Ecto neural progenitor cell (in vitro differentiated cells): Measurements from ENCODE around the gene INAFM2.
A peak's percentile ranks its signal among the peaks of the same experiment; 100 is the strongest.

Experiments used
- DNase-seq: peaks from one replicate; pipeline ENCODE4 v3.0.0-alpha.2; 2018; ENCODE audit warnings: low spot score

The INAFM2 gene

DNA sequence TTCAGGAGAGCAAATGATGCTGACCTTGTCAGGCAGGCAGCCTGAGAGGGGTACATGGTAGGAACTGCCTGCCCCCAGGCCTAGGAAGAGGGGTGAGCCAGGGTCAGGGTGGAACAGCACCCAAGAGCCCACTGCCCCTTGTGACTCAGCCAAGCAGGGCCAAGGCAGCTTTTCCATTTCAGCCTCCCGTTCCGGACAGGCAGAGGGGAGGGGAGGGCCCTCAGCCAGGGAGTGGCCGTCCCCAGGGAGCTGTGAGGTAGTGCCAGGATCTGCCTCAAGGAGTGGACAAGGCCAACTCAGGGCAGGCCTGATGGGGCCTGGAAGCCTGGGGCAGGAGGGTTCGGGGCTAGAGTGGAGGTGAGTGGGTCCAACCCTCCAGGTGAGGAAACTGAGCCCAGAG is 35.5 kb upstream of the INAFM2 start:
- DNase-seq = no peak

DNA sequence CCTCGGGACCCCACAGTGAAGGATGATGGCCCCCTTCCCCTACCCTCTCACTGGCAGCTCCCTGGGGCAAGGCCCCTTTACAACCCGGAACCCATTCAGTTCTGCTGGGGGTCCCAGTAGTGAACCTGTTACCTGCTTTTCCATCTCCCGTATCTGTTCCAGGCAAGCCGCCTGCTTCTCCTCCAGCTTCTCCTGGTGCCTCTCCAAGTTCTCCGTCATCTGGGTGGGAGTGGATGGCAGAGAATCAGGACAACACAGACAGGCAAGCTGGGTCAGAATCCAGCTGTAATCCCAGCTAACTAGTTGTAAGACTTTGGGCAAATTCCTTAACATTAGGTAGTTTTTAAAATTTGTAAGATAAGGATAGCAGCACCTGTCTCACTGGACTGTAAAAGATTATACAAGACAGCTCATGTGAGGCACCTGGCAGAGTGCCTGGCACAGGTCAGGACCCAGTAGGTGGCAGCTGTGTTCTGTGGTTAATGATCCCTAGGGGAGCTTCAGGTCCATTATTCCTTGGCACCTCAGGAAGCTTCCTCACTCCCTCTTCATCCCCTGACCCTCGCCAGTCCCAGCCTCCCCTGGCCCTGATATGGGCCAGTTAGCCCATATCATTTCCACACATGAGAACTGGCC is 34.2 kb upstream of the INAFM2 start:
- DNase-seq = no peak

DNA sequence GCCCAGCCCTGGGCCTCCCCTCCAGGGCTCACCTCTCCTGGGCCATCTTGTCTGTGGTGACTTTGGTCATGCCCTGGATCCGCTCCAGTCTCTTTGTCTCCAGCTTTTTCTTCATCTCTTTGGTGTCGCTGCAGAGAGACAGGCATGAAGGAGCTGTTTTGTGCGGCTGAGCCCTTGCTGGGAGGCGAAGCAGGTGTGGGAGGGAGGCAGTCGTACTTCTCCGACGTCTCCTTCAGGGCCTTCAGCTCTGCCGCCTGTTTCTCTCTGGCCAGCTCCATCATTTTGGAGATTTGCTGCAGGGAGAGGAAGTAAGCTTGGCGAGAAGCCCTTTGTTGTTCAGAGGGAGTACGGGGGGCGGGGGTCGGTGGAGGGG is 33.0 kb upstream of the INAFM2 start:
- DNase-seq = no peak

DNA sequence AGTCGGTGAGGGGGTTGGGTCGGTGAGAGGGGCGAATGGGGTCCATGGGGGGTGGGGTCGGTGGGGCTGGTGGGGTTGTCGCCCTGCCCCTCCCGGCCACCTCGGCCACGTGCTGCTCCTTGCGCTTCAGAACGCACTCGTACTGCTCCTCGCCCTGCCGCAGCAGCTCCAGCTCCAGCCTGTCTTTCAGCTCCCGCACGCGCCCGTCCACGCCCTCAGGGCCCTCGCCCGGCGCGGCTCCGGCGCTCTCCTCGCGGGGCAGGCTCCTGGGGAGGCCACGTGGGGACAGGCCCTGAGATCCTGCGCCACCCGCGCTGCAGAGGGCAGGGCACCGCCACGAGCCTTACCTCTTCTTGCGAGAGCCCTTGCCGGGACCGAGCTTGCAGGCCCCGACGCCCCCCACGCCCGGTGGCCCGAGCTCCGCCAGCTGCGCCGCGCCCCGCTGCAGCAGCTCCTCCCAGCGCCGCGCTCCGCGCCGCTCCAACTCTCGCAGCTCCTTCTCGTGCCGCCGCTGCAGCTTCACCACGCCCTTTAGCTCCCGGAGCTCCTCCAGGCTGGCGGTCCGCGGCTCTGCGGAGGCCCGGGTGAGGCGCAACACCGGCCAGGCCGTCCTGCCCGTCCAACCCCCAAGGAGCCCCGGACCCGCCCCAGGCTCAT is 32.4 kb upstream of the INAFM2 start:
- peak; percentile 84 for DNase-seq

DNA sequence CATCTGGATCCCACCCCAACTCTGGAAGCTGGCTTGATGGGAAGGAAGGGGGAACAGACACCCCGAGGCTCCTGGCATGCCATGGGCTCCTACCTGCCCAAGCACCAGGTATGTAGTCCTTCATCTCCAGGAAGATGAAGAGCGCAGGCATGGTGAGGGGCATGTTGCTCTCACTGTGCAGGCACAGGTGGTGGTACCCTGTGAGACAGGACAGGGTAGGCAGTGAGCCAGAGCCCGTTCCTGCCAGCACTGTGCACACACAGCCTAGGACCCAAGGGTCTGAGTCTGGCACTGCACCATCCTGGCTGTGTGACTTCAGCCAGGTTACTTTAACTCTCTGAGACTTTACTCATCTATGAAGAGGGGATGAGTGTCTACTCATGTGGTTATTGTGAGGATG is 31.2 kb upstream of the INAFM2 start:
- DNase-seq = no peak

DNA sequence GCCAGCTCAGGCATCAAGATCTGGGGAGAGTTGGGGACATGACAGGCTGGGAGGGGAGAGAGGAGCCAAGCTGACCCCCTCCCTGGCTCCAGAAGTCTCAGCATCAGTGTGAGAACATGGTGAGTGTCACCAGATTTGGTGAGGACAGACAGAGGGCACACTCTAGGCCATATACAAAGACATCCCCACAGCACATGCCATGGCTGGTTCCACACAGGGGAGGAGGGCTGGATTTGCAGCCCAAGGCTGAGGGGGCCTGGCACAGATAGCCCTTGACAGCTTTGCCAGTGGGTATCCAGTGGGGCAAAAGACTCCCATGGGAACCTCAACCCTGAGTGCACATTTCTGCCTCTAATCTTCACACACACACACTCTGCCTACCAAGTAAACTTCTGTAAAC is 30.5 kb upstream of the INAFM2 start:
- DNase-seq = no peak

DNA sequence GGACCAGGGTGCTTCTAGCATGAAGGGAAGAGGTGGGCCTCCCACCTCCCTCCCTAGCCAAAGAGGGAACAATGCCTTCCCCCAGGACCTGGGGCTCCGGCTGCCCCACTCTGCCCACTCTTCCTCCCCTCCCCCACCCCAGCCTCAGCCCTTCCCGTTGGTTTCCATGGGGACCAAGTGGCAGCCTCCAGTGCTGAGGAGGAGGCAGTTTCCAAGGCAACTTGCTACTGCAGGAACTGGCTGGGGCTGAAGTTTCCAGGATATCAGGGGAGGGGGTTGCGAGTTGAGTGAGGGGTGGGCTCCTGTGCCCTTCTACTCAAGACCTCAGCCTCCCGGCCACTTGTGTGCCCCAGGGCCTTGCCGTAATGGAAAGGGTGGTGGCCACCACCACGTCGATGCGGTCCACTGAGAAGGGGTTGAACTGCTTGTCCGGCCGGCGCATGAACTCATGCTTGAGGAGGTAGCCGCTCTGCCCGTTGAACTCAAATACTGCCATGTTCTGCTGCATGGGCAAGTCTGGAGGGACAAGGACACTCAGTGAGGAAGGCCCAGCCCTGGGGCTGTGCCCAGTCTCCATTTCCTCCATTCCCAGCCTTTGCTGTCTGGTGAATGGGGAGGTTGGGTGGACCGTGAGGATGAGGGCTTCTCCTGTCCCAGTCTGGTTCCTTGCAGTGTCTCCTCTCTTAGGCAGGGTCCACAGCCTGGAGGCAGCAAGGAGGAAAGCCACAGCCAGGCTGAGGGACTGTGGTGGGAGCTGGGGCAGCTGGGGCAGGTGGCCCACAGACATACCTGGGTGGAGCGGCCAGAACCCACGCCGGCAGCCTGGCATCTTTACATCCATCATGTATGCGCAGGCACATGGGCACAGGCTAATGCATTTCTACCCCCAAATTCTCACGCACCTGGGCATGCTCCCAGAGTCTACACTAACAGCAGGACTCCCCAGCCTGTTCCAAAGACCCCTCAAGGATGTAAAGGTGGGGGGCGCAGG is 29.3 kb upstream of the INAFM2 start:
- peak; percentile 75 for DNase-seq

DNA sequence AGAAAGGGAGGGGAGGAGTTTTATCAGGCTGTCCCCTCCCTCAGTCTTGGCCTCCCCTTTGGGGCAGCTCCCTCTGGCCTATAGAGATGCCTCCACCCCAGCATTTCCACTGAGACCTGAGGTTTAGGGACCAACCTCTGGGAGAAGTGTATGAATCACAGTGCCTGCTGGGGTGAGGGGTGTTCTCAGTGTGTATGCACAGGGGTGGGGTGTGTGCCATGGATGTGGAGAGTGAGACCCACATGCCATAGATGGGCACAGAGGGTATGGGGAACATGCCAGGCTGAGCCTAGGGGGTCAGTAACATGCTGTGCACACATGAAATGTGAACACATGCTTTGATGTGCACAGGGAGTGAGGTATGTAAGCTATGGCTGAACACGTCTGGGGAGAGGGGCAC is 28.2 kb upstream of the INAFM2 start:
- no peak for DNase-seq

DNA sequence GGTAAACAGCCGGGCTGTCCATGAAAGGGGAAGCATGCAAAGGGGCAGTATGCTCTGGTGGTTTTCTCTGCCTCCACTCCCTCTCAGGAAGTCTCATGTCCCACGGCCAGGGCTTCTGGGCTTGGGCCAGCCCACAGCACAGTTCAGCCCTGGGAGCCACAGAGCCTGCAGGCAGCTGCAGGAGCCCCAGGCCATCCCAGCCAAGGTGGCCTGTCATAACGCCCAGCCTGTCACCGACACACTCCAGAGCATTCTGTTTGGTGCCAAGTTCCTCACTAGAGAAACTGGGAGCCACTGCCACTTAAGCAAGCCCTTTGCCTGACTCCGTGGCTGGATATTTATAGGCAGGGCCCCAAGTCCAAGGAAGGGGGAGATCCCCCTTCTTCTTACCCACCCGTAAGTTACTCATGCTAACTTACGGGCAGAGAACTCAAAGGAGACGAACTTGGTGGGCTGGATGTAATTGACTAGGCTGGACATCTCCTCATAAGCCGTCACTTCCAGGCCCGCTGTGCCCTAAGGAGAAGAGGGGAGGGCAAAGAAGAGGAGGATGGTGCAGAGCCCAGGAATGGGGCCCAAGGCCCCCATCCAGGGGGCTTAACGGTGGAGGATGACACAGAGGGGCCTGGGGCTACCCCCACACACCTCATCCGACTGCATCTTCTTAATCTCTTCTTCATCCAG is 27.5 kb upstream of the INAFM2 start:
- no peak for DNase-seq

DNA sequence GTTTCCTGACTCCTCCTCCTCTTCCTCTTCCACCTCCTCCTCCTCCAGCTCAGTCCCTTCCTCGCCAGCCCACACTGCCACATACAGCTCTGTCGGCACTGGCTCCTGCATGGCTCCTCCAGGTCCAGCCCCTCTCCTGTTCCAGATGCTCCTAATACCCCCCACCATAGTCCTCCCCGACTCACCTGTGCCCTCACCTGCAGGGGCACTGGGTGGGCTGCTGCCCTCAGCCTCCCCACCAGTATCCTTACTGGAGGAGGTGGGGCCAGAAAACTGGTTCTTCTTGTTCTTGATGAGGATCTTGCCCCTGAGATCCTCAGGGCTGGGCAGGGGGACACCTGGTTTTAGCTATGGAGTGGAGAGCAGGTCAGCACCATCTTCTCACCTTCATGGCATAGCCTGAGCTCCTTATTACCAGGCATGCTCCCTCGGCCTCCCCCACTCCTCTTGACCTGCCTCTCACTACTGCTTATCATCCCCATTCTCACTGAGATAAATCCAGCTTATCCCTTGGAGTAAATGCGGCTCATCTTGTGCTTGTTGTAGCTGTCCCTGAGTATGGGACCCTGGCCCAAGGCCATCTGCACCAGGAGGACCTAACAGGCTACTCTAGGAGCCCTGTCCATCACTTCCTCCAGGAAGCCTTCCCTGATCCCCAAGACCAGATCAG is 26.8 kb upstream of the INAFM2 start:
- no peak for DNase-seq

DNA sequence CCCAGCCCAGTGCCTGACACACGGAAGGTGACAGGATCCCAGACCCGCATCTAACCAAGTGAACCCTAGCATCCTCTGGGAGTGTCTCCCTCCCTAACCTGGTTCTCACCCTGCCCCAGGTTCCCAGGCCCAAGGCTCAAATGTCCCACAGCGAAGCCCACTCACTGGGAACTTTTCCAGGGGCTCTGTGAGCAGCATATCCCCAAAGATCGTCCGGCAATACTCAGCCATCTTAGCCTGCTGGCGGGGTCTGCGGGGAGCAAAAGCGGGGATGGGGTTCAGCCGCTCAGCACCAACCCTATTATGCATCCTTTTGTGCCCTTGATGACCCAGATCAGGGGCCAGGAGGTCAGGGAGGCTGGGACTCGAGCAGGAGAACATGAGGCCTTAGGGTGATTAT is 26.1 kb upstream of the INAFM2 start:
- no peak for DNase-seq

DNA sequence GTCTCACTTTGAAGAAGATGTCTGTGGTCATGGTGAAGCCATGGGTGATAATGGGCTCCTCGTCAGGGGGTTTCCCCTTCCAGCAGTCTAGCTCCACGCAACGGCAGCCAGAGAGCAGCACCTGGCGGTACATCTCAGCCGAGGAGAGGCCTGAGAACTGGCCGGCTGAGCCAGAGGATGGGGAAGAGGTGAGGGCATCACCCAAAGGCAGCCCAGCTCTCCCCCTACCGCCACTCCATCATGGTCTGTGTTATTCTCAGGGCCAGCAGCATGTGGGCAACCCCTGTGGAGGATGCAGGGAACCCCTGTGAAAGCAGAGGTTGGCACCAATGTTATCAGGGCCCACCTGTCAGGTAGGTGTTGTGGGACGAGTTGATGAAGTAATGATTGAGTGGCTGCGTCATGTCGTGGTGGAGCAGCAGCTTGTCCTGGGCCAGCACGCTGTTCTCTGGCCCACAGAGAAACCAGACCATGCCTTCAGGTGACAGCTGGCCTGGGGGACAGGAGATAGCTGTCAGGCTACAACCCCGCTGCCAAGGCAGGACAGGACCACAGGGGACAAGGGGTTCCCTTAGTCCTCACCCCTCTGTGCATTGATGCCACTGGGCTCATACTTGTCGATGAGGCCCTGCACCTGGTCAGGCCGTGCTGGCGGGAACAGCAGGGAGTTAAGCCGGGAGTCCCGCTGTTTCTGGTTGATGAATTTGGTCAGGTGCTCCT is 25.1 kb upstream of the INAFM2 start:
- DNase-seq = no peak

DNA sequence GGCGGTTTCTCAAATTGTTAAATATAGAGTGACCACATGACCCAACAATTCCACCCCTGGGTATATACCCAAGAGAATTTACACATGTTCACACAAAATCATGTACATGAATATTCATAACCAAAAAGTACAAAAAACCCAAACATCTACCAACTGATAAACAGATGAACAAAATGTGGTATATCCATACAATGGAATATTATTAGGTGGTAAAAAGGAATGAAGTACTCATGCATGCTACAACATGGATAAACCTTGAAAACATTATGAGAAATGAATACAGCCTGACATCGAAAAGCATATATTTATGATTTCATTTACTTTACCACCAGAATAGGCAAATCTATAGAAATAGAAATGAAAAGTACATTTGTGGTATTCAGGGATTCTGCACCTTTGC is 23.1 kb upstream of the INAFM2 start:
- DNase-seq = no peak

DNA sequence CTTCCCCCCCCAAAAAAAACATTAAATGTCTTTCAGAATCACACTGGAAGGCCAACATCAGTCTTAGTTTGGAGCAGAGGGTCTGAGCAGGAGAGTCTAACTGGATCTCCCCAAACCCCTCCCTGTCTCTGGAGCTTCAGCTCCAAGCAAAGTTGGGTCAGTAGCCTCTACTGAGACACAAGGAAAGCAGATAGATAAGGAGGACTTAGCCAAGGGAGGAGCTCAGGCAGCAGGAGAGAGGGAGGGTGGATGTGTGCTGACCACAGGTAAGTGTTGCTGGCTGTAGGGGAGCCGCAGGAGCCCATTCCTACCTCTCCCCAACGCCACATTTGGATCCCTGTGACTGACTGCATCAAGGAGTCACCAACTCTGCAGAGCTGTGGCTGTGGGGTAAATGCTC is 22.7 kb upstream of the INAFM2 start:
- DNase-seq = no peak

DNA sequence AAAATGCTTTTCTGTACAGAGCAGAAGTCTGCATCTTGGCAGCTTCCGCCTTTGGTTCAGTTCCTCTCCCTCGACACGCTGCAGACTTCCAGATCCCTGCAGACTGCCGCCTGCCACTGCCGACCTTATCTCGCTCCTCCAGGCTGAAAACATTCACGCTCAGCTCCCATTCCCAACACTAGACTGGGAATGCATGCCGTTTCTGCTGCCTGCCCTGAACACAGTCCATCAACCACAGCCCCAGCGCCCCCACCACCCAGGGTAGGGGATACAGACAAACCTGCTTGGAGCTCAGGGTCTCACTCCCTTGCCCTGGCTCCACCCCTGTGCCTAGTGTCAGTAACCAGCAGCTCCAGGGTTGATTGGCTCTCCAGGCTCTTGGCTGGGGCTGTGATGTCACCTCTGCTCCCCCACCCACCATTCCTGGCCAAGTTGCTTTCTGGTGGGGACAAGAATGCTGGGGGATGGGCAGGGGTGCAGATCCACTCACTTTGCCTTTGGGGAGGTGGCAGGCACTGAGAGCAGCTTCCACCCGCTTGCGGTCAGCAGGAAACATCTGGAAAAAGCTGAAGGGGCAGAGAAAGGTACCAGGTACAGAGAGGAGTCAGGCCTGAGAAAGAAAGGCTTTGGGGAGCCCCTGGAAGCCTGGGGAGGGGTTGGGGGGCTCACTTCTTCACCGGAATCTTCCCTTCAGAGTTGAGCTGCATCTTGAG is 21.9 kb upstream of the INAFM2 start:
- DNase-seq = no peak

DNA sequence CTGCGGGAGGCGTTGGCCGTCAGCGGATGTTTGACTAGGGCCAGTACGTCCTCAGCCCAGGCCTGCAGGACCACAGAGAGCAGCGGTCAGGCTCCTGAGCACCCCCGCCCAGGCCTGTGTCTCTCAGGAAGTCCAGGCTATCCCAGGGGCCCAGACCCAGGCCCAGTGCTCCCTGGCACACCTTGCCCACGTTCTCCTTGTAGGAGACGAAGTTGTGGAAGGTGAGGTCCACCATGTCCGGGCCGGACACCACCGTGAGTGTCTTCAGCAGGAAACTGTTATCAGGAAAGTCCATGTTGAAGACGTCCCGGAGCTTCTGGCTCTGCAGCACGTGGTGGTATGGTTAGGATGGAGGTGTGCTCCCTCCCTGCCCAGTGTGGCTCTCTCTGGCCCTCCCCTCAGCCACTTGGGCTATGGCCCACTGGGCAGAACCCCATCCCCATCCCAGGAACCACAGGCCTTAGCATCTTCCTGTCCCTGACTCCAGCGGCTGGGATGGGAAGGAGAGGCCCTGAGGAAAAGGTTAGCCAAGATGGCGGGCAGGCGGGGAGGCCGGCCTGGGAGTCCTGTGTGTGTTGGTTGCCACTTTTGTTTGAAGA is 21.1 kb upstream of the INAFM2 start:
- no peak for DNase-seq

DNA sequence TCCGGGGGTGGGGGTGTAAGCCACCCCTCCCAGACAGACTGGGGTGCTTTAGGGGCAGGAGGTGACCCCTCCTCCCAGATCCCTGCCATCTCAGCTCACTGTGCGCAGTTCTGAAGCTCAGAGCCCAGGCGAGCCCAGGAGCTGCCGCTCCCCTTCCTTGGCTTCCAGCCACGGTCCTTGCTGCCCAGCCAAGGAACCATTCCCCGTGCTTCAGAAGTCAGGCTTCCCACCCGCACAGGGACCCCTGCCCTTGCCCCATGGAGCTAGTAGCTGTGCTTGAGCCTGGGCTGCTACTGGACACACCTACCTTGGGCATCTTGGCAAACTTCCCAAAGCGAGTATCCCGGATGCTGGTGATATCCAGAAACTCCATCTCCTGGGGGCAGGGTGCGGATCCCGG is 20.5 kb upstream of the INAFM2 start:
- no peak for DNase-seq

DNA sequence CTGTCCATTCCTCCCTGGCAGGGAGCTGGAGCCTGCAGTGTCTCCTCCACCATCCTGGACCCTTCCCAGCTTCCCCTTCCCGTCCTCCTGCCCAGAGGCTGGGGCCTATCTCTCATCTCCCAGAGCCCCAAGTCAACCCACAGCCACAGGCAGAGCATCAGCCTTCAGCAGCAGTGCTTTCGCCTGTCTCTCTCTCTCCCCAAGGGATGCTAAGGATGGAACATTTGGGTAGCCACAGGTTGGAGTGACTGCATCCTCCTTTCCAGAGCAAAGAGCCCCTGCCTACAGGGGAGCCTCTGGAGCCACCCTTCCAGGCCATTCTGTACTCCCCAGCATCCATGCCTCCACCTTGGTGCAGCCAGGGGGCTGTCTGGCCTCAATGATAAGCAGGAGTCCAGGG is 19.9 kb upstream of the INAFM2 start:
- no peak for DNase-seq

DNA sequence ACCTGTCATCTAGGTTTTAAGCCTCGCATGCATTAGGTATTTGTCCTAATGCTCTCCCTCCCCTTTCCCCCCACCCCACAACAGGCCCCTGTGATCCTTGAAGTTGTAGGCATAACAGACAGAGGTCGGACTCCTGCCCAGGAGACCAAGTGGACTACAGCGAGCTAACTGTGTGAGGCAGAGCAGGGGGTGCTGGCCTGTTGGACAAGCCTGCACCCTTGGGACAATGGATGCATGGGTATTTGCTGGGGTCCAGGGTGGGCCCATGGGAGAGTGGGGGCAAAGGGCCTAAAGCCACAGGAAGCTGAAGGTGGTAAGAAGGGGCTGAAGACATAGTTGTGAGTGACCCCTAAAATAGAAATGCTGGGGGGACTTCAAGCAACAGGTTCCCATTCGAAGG is 18.2 kb upstream of the INAFM2 start:
- DNase-seq = no peak

DNA sequence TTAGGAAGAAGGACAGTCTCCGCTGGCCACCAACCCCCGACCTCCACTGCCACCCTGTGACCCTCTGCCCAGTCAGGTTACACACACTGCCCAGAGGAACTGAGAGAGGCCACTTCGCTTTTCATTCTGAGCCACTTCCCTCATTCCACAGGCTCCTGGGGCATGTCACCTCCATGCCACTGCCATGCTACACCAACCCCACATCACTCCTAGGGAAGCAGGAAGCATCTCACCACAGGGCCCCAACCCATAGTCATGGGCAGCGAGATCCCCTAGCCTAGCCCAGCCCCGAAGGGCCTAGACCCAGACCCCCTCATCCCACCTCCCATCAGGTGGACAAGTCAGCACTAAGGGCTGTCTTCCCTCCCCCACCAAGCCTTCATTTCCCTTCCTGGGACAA is 17.1 kb upstream of the INAFM2 start:
- DNase-seq = no peak
